Jurkat, Clone E6-1 (cell line): ENCODE results near the gene ING1.

Source experiments
- DNase-seq: peaks from one replicate; pipeline ENCODE4 v3.0.0-alpha.2; 2011; ENCODE audit warnings: low read depth, low spot score
- H3K4me3 ChIP-seq: 2 replicates; pipeline ENCODE4 v1.5.1; 2011; ENCODE audit warnings: mild to moderate bottlenecking, low read length, control low read depth, moderate library complexity

ING1 gene

DNA sequence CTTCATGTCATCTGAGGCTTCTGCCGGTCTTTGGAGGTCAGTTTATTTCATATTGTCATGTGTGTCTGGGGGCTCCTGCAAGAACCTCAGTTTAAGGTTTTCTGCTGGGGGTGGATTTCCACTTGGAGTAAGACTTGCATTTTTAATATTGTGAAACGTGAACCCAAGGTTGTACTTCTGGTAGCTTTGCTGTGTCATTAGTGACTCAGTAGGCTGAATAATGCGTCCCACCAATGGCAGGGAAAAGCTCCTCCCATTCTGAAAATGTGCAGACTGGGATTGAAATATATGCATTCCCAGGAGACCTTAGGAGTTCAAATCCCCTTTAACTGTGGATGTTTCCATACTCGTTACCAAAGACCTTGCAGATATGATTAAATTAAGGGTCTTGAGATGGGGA, 46.2 kb downstream of the ING1 start:
- no peak overlapping the region for H3K4me3 ChIP-seq
- DNase-seq, result no peak

DNA sequence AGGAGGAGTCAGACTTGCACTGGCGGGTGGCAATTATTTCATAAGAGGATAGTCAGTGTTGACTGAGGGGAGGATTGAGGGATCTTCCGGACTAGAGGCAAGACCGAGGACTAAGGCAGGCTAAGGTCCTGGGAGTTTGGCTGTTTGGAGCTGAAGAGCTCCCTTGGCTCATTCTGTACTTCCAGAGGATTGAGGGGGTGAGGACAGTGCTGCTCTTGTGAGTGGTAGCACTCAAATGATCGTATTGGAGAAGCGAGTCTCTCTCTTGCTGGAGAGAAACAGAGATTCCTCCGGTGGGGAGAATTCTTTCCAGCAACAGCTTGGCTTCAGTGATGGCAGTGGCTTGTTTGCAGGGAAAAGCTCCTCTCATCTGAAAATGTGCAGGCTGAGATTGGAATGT, 47.1 kb downstream of the ING1 start:
- no peak for DNase-seq
- H3K4me3 ChIP-seq, result no peak overlapping the region

DNA sequence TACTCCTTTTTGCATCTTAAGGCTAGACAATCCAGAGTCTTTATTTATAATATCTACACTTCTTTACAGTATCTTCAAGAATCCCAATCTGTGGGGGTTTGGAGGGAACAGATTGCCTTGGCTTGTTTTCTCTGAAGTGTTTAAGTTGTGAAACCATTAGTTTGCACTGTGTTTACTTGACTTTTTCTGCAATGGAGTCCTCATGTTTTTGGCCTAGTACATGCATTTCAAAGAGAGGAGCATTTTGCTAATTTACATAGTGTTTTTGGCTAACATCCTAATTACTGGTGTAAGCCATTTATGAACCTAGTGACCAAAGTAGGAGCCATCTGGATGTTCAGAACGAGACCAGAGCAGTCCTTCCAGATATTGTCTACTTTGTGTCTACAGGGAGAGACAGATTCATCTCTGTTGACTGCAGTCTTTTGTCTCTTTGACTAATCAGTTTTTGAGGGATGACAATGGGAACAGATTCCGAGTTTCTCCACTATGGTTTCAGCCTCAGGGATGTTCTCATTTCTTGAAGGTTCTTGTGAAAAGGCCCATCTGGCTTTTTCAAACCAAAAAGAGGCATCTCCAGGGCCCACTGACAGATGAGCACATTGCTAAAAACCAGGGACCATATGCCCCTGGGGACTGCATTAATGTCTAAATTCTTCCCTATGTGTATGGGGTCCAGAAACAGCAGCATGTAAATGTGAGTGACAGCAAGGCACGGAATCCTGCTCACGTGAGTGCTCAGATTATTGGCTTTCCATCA, 53.4 kb downstream of the ING1 start:
- no peak overlapping the region for H3K4me3 ChIP-seq
- DNase-seq, result no peak

DNA sequence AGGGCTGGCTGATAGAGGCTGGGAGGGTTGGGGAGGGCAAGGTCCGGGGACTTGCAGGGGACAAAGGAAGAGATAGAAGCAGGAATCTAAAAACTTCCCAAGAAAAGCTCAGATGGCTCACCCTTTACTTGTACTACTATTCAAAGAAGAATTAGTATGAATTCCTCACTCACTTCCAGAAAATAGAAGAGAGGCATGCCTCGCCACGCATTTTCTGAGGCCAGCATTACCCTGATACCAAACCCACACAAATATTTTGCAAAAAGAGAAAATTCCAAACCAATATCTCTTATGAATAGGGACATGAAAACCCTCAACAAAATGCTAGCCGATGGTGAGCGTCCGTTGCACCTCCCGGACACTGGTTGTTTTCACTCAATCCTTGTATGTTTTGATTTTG, 54.0 kb downstream of the ING1 start:
- no peak for DNase-seq
- H3K4me3 ChIP-seq, result no peak overlapping the region

DNA sequence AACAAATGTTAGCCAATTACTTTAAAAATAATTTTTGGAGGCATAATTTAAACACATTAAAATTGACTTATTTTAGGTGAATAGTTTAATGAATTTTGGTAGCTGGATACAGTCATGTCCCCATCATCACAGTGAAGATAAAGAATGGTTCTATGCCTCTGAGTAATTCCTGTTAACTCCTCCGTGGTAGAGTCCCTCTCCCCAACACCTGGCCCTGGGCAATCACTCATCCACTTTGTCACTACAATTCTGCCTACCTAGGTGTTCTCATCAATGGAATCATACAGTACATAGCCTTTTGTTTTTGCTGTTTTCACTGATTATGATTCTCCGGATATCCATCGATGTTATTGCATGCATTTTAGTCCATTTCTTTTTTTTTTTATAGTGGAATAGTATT, 55.6 kb downstream of the ING1 start:
- DNase-seq, result no peak
- no peak overlapping the region for H3K4me3 ChIP-seq

DNA sequence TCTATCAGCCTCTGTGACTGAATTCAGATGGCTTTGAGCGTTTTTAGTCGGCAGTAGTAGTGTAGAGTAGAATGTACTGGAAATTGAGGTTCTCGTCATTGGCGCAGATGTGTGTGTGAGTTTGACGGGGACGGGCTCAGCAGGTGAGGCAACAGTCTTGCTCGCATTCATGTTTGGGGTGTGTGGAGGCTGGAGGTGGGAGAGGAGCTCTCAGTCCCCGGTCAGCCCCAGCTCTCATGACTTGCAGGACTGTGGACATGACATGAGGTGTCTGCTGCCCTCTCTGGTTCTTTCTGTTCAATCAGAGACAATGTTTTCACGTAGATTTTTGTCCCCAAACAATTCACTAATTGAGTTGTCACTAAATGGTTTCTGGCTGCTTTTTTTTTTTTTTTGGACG, 57.2 kb downstream of the ING1 start:
- H3K4me3 ChIP-seq, result no peak overlapping the region
- no peak for DNase-seq

DNA sequence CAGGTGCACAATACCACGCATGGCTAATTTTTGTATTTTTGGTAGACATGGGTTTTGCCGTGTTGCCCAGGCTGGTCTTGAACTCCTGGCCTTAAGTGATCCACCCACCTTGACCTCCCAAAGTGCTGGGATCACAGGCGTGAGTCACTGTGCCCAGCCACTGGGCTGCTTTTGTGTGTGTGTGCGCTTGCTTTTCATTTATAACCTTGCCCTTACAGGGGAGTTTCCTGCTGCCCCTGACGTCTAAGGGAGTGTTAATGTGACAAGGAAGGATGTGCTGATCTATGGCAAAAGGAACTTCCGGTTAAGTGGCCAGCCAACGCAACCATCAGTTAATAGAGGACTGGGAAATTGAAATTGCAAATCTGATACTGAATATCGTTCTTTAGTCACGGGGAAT, 57.7 kb downstream of the ING1 start:
- no peak for DNase-seq
- no peak overlapping the region for H3K4me3 ChIP-seq

DNA sequence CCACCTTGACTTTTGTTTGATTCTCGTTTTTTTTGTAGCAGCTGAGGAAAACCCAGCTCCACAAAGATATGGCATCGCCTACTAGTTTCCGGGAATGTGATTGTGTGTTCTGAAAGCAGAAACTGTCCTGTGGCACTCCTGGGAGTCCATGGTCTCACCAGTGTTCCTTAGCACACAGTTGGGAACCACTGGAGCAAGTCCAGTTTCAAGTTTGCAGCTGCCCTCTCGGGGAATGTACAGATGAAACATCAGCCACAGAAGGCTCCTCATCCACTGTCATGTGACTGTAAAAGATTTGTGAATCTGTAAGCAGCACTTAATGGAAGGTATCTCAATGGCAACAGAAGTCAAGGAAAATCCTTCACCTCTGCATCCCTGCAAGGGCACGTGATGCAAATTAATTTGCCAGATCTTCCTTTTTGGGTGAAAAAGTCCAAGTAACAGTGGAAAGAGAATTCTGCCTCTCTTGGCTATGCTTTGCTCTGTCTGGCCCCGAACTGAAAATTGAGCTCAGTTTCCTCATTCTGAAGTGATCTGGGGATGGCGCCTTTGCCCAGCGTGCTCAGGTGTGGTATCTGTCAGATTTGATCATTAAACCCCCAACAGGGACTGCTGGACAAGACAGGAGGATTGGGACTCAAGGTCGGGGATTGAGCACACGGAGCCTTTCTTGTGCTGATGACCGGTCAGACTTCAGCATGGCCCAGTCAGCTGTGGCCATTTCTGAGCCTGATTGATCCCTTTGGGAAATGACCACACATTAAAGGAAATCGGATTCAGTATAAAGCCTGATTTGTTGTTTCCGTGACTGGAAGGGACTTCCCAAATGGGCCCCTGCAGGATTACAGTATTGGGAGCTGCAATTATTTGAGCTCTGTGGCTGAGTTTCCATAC, 58.8 kb downstream of the ING1 start:
- H3K4me3 ChIP-seq, result no peak overlapping the region
- DNase-seq, result no peak
